ENCODE data around the gene BBS9. TPM values are rescaled to one million over a fixed set of nuclear protein-coding genes. Genes with fewer than 3 reads are reported as not detected.
A peak's percentile ranks its signal among the peaks of the same experiment; 100 is the strongest.

BBS9 gene
- total and polyA plus RNA-seq, 2 experiments from 2014 or later, result 10.2 to 15.0 TPM

- WGBS, 2 experiments (ENCODE audit: low coverage in 1 of 2, low lambda C conversion rate in 2 of 2, missing lambda C conversion rate in 2 of 2), result 70 to 76% methylated on average over 4 of the region's 4 CpGs
- no peaks in the 10 kb centered on the region for H3K36me3 ChIP-seq (ENCODE audit: low read depth)
- TF ChIP-seq EZH2phosphoT487 (IDR thresholded peaks at IDR 0.05; ENCODE audit: insufficient read depth, low read depth) (no peak), EZH2 (IDR thresholded peaks at IDR 0.05; ENCODE audit: insufficient read depth, poor library complexity, severe bottlenecking) (no peak)
- no peak overlapping the region for H2AFZ ChIP-seq
- in situ Hi-C loops (cut with MboI), result no loop called here
- no peak overlapping the region for H3K27ac ChIP-seq
- H3K4me1 ChIP-seq (ENCODE audit: insufficient read depth), result no peaks in the 10 kb centered on the region; the same call in 1 of the 2 replicates
- no peaks in the 10 kb centered on the region for H3K27me3 ChIP-seq (replicated peaks; ENCODE audit: insufficient read depth)
- no peaks in the 10 kb centered on the region for H3K9me2 ChIP-seq (ENCODE audit: insufficient read depth)
- H3K79me2 ChIP-seq (ENCODE audit: insufficient read depth), result no peaks in the 10 kb centered on the region
- no peak overlapping the region for H3K9ac ChIP-seq
- H3K4me2 ChIP-seq (ENCODE audit: unreplicated experiment), result no peak overlapping the region
- no peak overlapping the region for H3K4me3 ChIP-seq
- H3F3A ChIP-seq (ENCODE audit: insufficient read depth), result 0 out of 2 replicates have a peak, but pooled peaks cover 7% of the 10 kb centered on the region
- H3K9me3 ChIP-seq (ENCODE audit: low read depth), result no peaks in the 10 kb centered on the region
- H4K20me1 ChIP-seq (ENCODE audit: insufficient read depth), result no peaks in the 10 kb centered on the region
- DNase-seq, result peak; percentile 71
These were observed 356.6 kb downstream of the BBS9 start for GRCh38 chr7:33485747-33486493.

- Histone ChIP-seq H3F3A (ENCODE audit: insufficient read depth) (0 out of 2 replicates have a peak, but pooled peaks cover 7% of the 10 kb centered on the region), H3K27ac (no peak overlapping the region), H3K27me3 (replicated peaks; ENCODE audit: insufficient read depth) (no peaks in the 10 kb centered on the region), H3K4me3 (no peak overlapping the region), H2AFZ (no peak overlapping the region), H4K20me1 (ENCODE audit: insufficient read depth) (no peaks in the 10 kb centered on the region), H3K9me2 (ENCODE audit: insufficient read depth) (no peaks in the 10 kb centered on the region), H3K79me2 (ENCODE audit: insufficient read depth) (no peaks in the 10 kb centered on the region), H3K36me3 (ENCODE audit: low read depth) (no peaks in the 10 kb centered on the region), H3K4me2 (ENCODE audit: unreplicated experiment) (no peak overlapping the region), H3K9ac (no peak overlapping the region), H3K9me3 (ENCODE audit: low read depth) (no peaks in the 10 kb centered on the region), H3K4me1 (ENCODE audit: insufficient read depth) (no peaks in the 10 kb centered on the region; the same call in 1 of the 2 replicates)
- 94 to 96% methylated on average over 1 of the region's 1 CpG for WGBS, 2 experiments (ENCODE audit: low coverage in 1 of 2, low lambda C conversion rate in 2 of 2, missing lambda C conversion rate in 2 of 2)
- in situ Hi-C loops (cut with MboI), result no loop called here
- DNase-seq, result no peak
- no peak for TF ChIP-seq EZH2 (IDR thresholded peaks at IDR 0.05; ENCODE audit: insufficient read depth, poor library complexity, severe bottlenecking)
- TF ChIP-seq EZH2phosphoT487 (IDR thresholded peaks at IDR 0.05; ENCODE audit: insufficient read depth, low read depth), result no peak
These were observed 357.3 kb downstream of the BBS9 start for GRCh38 chr7:33486633-33487032.

GRCh38 chr7:33487998-33488682 lies 358.8 kb downstream of the BBS9 start:
- Histone ChIP-seq H3K4me2 (ENCODE audit: unreplicated experiment) (no peak overlapping the region), H3K4me1 (ENCODE audit: insufficient read depth) (no peaks in the 10 kb centered on the region; the same call in 1 of the 2 replicates), H3K36me3 (ENCODE audit: low read depth) (no peaks in the 10 kb centered on the region), H3K9me2 (ENCODE audit: insufficient read depth) (no peaks in the 10 kb centered on the region), H3K27ac (no peak overlapping the region), H4K20me1 (ENCODE audit: insufficient read depth) (no peaks in the 10 kb centered on the region), H3K79me2 (ENCODE audit: insufficient read depth) (no peaks in the 10 kb centered on the region), H3F3A (ENCODE audit: insufficient read depth) (0 out of 2 replicates have a peak, but pooled peaks cover 7% of the 10 kb centered on the region), H3K27me3 (replicated peaks; ENCODE audit: insufficient read depth) (no peaks in the 10 kb centered on the region), H3K9me3 (ENCODE audit: low read depth) (no peaks in the 10 kb centered on the region), H3K9ac (no peak overlapping the region), H3K4me3 (no peak overlapping the region), H2AFZ (no peak overlapping the region)
- in situ Hi-C loops (cut with MboI), result no loop called here
- no peak for DNase-seq
- TF ChIP-seq EZH2phosphoT487 (IDR thresholded peaks at IDR 0.05; ENCODE audit: insufficient read depth, low read depth), result no peak
- no peak for TF ChIP-seq EZH2 (IDR thresholded peaks at IDR 0.05; ENCODE audit: insufficient read depth, poor library complexity, severe bottlenecking)

GRCh38 chr7:33494474-33494873 lies 365.1 kb downstream of the BBS9 start:
- Histone ChIP-seq H4K20me1 (ENCODE audit: insufficient read depth) (no peaks in the 10 kb centered on the region), H3F3A (ENCODE audit: insufficient read depth) (peaks cover 17% of the 10 kb centered on the region), H3K4me1 (ENCODE audit: insufficient read depth) (peaks cover 36% of the 10 kb centered on the region), H3K79me2 (ENCODE audit: insufficient read depth) (no peaks in the 10 kb centered on the region), H3K36me3 (ENCODE audit: low read depth) (no peaks in the 10 kb centered on the region), H3K4me3 (no peak overlapping the region), H3K27me3 (replicated peaks; ENCODE audit: insufficient read depth) (no peaks in the 10 kb centered on the region), H2AFZ (no peak overlapping the region), H3K9ac (no peak overlapping the region), H3K4me2 (ENCODE audit: unreplicated experiment) (no peak overlapping the region), H3K27ac (peak overlapping the region; percentile 6), H3K9me3 (ENCODE audit: low read depth) (no peaks in the 10 kb centered on the region), H3K9me2 (ENCODE audit: insufficient read depth) (no peaks in the 10 kb centered on the region)
- DNase-seq, result peak; percentile 23
- TF ChIP-seq EZH2phosphoT487 (IDR thresholded peaks at IDR 0.05; ENCODE audit: insufficient read depth, low read depth), result no peak
- TF ChIP-seq EZH2 (IDR thresholded peaks at IDR 0.05; ENCODE audit: insufficient read depth, poor library complexity, severe bottlenecking), result no peak
- in situ Hi-C loops (cut with MboI), result no loop called here

Data from GM23248 (cell line).